ENCODE measurements around the gene FHAD1.
"Not testable (repeated sequence)": the region's sequence is repeated elsewhere in the genome, so short reads cannot be mapped to it uniquely, and the experiment has no call there.

Gene FHAD1

DNA sequence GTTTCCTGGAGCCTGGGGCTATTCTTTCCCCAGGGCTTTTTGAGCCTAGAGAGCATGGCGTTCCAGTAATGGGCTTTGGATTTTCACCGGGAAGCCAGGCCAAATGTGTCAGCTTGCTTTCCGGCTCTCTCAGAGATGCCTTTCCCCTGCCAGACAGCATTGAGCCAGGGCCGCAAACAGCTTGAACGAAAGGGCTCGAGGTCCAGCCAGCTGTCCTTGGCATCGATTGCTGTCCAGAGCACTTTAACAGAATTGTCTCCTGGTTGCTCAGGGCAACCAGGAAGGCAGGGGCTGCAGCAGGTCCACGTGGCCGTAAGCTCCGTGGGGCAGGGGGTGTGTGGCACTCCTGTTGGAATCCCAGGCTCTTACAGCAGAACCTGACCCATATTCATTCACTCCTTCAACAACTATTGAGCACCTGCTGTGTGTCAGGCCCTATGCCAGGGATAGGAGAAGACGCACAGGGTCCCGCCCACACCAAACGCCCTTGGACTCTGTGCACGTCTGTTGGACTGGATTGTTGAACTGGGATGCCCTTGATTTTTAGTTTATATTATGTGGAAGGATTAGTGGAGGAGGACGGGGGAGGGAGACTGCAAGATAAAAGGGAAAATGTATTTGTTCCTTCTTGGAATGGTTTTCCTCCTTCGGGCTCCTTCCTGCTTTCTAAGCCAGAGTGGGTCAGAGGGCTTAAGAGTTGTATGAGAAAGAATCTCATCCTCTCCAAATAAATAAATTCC, 123.9 kb downstream of the FHAD1 start:
- no peak for DNase-seq (ENCODE audit: low read depth, low spot score)
- Histone ChIP-seq H3K27ac (ENCODE audit: low read length) (no peak overlapping the region), H3K27me3 (ENCODE audit: control insufficient read depth, insufficient read depth, low read length) (no peaks in the 10 kb centered on the region), H3K4me3 (ENCODE audit: low read length) (no peak overlapping the region), H3K4me1 (ENCODE audit: control insufficient read depth, insufficient read depth, low read length) (no peaks in the 10 kb centered on the region), H3K36me3 (ENCODE audit: control insufficient read depth, insufficient read depth, low read length) (no peaks in the 10 kb centered on the region), H3K9me3 (ENCODE audit: control insufficient read depth, insufficient read depth, low read length) (no peaks in the 10 kb centered on the region)
- 100% methylated on average over 1 of the region's 16 CpGs for WGBS (ENCODE audit: insufficient coverage, insufficient read length)

DNA sequence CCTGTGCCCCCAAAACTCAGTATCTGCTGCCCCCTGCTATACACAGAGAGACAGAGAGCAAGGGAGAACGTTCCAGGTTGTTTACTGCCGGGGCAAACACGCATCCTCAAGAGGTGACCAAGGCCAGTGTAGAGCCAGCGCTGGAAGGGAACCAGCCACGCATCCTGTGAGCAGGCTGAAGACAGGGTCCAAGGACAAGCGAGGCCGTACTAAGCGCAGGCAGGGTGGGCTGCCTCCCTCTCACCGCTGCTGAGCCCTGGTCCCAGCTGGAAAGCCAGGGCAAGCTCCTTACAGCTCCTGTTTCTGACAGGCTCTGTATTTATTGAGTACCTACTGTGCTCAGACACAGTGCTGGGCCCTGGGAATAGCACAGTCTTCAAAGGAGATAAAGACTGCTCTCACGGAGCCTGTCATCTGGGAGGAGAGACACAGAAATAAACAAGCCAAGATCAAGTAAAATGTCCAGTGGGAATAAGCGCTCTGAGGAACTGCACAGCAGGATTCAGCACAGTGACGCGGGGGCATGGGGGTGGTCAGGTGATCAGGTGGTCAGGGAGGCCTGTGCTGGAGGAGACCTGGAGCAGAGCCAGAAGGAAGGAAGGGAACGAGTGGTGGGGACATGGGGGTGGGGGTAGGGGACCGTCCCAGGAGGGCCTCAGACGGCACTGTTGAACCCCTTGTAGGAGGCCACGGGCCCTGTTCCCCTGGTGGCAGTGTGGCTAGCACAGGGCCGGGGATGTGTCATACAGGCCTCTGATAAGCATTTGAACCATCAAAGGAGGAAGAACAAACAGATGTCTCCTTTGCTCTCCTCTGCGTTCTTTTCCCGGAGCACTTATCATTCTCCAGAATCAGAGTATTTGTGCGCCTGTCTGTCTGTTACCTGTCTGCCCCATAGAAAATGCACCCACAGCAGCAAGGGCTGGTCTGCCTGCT, 124.9 kb downstream of the FHAD1 start:
- H3K27ac ChIP-seq (ENCODE audit: low read length) = no peak overlapping the region
- no peaks in the 10 kb centered on the region for H3K4me1 ChIP-seq (ENCODE audit: control insufficient read depth, insufficient read depth, low read length)
- DNase-seq (ENCODE audit: low read depth, low spot score) = no peak
- no peaks in the 10 kb centered on the region for H3K27me3 ChIP-seq (ENCODE audit: control insufficient read depth, insufficient read depth, low read length)
- no peaks in the 10 kb centered on the region for H3K36me3 ChIP-seq (ENCODE audit: control insufficient read depth, insufficient read depth, low read length)
- no peak overlapping the region for H3K4me3 ChIP-seq (ENCODE audit: low read length)
- WGBS (ENCODE audit: insufficient coverage, insufficient read length) = no CpG with 5 or more reads among the region's 21 CpGs
- H3K9me3 ChIP-seq (ENCODE audit: control insufficient read depth, insufficient read depth, low read length) = no peaks in the 10 kb centered on the region

DNA sequence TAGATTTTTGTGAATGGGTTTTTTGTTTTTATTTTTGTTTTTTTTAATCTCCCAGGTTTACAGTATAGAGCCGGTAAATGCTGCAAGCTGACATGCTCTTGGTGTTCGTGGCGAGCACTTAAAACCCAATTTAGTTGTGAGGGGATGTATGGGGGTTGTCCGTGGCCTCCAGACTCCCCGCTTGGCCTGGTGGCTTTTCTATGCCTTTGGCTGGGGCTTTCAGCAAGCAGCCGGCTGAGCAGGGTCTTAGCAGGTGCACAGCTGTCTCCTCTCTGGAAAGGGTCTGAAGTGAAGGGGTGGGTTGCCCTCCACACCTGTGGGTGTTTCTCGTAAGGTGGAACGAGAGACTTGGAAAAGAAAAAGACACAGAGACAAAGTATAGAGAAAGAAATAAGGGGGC, 131.7 kb downstream of the FHAD1 start:
- H3K9me3 ChIP-seq (ENCODE audit: control insufficient read depth, insufficient read depth, low read length) = no peaks in the 10 kb centered on the region
- H3K27ac ChIP-seq (ENCODE audit: low read length) = no peak overlapping the region
- no peak for DNase-seq (ENCODE audit: low read depth, low spot score)
- no peaks in the 10 kb centered on the region for H3K36me3 ChIP-seq (ENCODE audit: control insufficient read depth, insufficient read depth, low read length)
- H3K27me3 ChIP-seq (ENCODE audit: control insufficient read depth, insufficient read depth, low read length) = no peaks in the 10 kb centered on the region; the same call in 1 of the 2 replicates
- no peak overlapping the region for H3K4me3 ChIP-seq (ENCODE audit: low read length)
- WGBS (ENCODE audit: insufficient coverage, insufficient read length) = no CpG with 5 or more reads among the region's 8 CpGs
- H3K4me1 ChIP-seq (ENCODE audit: control insufficient read depth, insufficient read depth, low read length) = peaks cover under 1% of the 10 kb centered on the region

DNA sequence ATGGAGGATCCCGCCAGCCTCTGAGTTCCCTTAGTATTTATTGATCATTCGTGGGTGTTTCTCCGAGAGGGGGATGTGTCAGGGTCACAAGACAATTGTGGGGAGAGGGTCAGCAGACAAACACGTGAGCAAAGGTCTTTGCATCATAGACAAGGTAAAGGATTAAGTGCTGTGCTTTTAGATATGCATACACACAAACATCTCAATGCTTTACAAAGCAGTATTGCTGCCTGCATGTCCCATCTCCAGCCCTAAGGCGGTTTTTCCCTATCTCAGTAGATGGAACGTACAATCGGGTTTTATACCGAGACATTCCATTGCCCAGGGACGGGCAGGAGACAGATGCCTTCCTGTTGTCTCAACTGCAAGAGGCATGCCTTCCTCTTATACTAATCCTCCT, 132.1 kb downstream of the FHAD1 start:
- not testable (repeated sequence) for H3K4me3 ChIP-seq (ENCODE audit: low read length); H3K4me1 ChIP-seq (ENCODE audit: control insufficient read depth, insufficient read depth, low read length); H3K36me3 ChIP-seq (ENCODE audit: control insufficient read depth, insufficient read depth, low read length); DNase-seq (ENCODE audit: low read depth, low spot score); H3K27ac ChIP-seq (ENCODE audit: low read length); H3K27me3 ChIP-seq (ENCODE audit: control insufficient read depth, insufficient read depth, low read length); H3K9me3 ChIP-seq (ENCODE audit: control insufficient read depth, insufficient read depth, low read length)
- no CpG with 5 or more reads among the region's 9 CpGs for WGBS (ENCODE audit: insufficient coverage, insufficient read length)

DNA sequence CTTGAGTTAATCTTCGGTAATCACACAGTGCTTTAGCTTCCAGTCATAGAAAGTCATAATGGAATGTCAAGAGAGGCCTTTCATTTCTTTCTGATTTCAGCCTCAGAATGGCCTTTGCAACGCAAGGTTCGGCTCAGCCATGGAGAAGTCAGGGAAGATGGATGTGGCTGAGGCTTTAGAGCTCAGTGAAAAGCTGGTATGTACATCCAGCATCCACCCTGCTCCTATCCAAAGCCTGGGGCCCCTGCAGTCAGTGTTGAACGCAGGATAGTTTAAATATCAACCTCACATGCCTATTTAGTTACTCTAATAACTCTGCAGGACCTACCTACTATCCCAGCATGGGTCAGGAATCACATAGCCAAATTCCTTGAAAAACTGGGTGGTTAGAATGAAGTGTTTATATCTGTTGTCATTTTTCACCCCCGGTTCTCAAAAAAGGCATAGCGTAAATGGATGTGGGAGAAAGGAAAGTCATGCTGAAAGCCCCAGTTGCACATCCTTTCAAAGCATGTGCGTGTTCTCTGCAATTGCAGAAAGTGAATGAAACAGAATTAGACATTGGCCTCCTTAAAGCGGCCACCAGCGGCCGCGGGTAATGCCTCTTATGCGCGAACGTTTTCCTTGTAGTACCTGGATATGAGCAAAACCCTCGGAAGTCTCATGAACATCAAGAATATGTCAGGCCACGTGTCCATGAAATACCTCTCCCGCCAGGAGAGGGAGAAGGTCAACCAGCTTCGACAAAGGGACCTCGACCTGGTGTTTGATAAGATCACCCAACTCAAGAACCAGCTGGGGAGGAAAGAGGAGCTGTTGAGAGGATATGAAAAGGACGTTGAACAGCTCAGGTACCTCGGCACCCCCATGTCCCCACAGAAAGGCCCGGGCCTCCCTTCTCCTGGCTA, 133.8 kb downstream of the FHAD1 start:
- Histone ChIP-seq H3K4me3 (ENCODE audit: low read length) (no peak overlapping the region), H3K27me3 (ENCODE audit: control insufficient read depth, insufficient read depth, low read length) (peaks cover 7% of the 10 kb centered on the region; the same call in 1 of the 2 replicates), H3K27ac (ENCODE audit: low read length) (no peak overlapping the region), H3K36me3 (ENCODE audit: control insufficient read depth, insufficient read depth, low read length) (no peaks in the 10 kb centered on the region), H3K9me3 (ENCODE audit: control insufficient read depth, insufficient read depth, low read length) (no peaks in the 10 kb centered on the region), H3K4me1 (ENCODE audit: control insufficient read depth, insufficient read depth, low read length) (peaks cover 7% of the 10 kb centered on the region)
- DNase-seq (ENCODE audit: low read depth, low spot score) = no peak
- no CpG with 5 or more reads among the region's 22 CpGs for WGBS (ENCODE audit: insufficient coverage, insufficient read length)

DNA sequence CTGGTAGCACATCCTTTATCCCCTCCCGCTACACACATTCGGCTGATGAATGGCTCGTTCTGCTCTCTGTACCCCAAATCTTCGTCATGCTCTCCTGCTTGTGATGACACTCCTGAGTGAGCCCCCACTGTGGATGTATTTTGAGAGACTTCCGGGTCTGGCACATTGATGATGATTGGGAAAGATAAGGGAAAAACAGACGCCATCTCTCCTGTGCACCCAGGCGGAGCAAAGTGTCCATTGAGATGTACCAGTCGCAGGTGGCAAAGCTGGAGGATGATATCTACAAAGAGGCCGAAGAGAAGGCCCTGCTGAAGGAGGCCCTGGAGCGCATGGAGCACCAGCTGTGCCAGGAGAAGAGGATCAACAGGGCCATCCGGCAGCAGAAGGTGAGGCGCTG, 134.8 kb downstream of the FHAD1 start:
- no CpG with 5 or more reads among the region's 12 CpGs for WGBS (ENCODE audit: insufficient coverage, insufficient read length)
- no peak for DNase-seq (ENCODE audit: low read depth, low spot score)
- no peaks in the 10 kb centered on the region for H3K36me3 ChIP-seq (ENCODE audit: control insufficient read depth, insufficient read depth, low read length)

DNA sequence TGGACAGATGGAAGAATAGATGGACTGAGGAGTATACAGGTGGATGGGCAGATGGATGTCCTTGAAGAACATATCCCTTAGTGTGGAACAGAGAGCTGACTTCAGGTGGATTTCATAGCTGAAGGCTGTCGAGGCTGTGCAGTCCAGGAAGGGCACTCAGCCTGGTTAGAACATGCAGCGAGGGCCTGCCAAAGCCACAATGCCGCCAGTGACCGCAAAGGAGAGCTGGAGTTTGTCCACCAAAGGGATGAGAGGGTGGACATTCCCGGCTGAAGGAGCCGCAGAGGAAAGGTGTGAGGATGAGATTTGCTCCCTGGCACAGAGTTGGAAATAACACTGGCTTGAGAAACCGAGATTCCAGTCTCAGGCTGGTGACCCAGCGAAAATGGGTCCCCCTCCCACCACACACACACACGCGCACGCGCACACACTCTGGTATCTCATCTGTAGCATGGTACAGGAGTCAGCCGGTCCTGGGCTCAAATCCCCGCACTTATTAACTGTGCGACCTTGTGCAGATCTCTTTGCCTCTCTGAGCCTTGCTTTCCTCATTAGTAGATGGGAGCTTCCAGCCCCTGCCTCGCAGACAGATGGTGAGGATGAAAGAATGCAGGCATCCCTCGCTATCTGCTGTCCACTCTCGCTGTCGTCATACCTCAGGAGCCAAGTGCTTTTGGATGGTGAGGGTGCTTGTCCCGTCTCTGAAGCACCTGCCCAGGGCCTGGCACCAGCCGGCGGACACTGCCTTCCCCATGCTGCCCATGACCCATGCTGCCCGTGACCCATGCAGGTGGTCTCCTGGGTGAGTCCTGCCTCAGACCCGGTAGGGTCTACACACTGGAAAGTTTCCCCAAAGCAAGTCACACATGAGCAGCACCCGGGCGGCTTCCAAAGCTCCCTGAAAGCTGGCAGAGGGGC, 135.8 kb downstream of the FHAD1 start:
- H3K4me1 ChIP-seq (ENCODE audit: control insufficient read depth, insufficient read depth, low read length) = peaks cover 7% of the 10 kb centered on the region
- no peaks in the 10 kb centered on the region for H3K9me3 ChIP-seq (ENCODE audit: control insufficient read depth, insufficient read depth, low read length)
- WGBS (ENCODE audit: insufficient coverage, insufficient read length) = no CpG with 5 or more reads among the region's 26 CpGs
- DNase-seq (ENCODE audit: low read depth, low spot score) = no peak
- peaks cover 10% of the 10 kb centered on the region; the same call in 1 of the 2 replicates for H3K27me3 ChIP-seq (ENCODE audit: control insufficient read depth, insufficient read depth, low read length)
- no peak overlapping the region for H3K27ac ChIP-seq (ENCODE audit: low read length)
- no peak overlapping the region for H3K4me3 ChIP-seq (ENCODE audit: low read length)
- H3K36me3 ChIP-seq (ENCODE audit: control insufficient read depth, insufficient read depth, low read length) = no peaks in the 10 kb centered on the region

More for the DNA sequence above, 134.8 kb downstream of the FHAD1 start:
- no peaks in the 10 kb centered on the region for H3K9me3 ChIP-seq (ENCODE audit: control insufficient read depth, insufficient read depth, low read length)
- H3K4me1 ChIP-seq (ENCODE audit: control insufficient read depth, insufficient read depth, low read length) = peaks cover 7% of the 10 kb centered on the region
- no peak overlapping the region for H3K27ac ChIP-seq (ENCODE audit: low read length)
- H3K4me3 ChIP-seq (ENCODE audit: low read length) = no peak overlapping the region
- H3K27me3 ChIP-seq (ENCODE audit: control insufficient read depth, insufficient read depth, low read length) = peaks cover 10% of the 10 kb centered on the region; the same call in 1 of the 2 replicates

DNA sequence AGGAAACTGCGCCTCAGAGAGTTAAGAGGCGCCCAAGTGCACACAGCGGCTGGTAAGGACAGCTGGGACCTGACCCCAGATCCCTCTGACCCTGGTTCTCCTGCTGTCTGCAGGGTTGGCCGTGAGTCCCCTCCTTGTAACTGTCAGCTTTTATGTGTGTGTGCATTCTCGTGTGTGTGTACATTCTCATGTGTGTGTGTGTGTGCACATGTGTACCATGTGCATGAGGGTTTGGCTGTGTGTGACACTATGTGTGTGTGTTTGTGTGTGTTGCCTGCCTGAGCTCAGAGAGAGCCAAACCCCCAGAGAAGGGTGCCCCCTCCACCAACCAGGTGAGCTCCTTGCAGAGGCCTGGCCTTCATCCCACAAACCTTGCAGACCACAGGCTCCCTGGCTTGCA, 136.8 kb downstream of the FHAD1 start:
- Histone ChIP-seq H3K36me3 (ENCODE audit: control insufficient read depth, insufficient read depth, low read length) (no peaks in the 10 kb centered on the region), H3K27me3 (ENCODE audit: control insufficient read depth, insufficient read depth, low read length) (peaks cover 11% of the 10 kb centered on the region; the same call in 1 of the 2 replicates), H3K4me1 (ENCODE audit: control insufficient read depth, insufficient read depth, low read length) (peaks cover 10% of the 10 kb centered on the region), H3K9me3 (ENCODE audit: control insufficient read depth, insufficient read depth, low read length) (no peaks in the 10 kb centered on the region), H3K27ac (ENCODE audit: low read length) (no peak overlapping the region), H3K4me3 (ENCODE audit: low read length) (no peak overlapping the region)
- DNase-seq (ENCODE audit: low read depth, low spot score) = no peak
- no CpG with 5 or more reads among the region's 5 CpGs for WGBS (ENCODE audit: insufficient coverage, insufficient read length)

DNA sequence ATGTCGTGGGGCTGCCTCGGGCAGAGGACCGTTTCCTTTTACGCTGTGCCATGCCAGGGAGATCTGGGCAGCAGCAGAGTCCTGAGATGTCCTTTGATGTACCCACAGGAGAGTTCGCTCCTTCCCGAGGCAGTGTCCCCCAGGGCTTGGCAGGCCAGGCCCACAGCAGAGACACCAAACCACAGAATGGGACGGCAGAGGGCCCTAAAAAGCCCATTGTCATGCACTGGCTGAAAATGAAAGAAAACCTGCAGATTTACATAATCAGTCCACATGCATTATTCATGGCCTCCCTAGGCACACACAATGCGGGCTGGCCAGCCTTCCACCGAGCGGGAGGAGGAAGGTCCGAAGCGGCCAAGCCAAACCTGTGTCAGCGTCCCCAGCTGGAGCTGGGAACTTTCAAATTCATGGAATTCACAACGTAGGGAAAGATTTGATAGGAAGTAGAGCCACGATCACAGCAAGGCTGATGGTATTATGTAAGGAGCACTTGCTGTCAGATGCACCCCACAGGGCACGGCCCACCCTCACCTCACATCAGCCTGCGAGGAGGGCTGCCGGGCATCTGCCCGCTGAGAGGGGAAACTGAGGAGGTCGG, 137.4 kb downstream of the FHAD1 start:
- Histone ChIP-seq H3K9me3 (ENCODE audit: control insufficient read depth, insufficient read depth, low read length) (no peaks in the 10 kb centered on the region), H3K4me3 (ENCODE audit: low read length) (no peak overlapping the region), H3K4me1 (ENCODE audit: control insufficient read depth, insufficient read depth, low read length) (peaks cover 10% of the 10 kb centered on the region), H3K27me3 (ENCODE audit: control insufficient read depth, insufficient read depth, low read length) (peaks cover 11% of the 10 kb centered on the region; the same call in 1 of the 2 replicates), H3K27ac (ENCODE audit: low read length) (no peak overlapping the region), H3K36me3 (ENCODE audit: control insufficient read depth, insufficient read depth, low read length) (no peaks in the 10 kb centered on the region)
- DNase-seq (ENCODE audit: low read depth, low spot score) = peak; percentile 48
- WGBS (ENCODE audit: insufficient coverage, insufficient read length) = no CpG with 5 or more reads among the region's 20 CpGs

Measured in iPS DF 6.9 (cell line).